HCT116 (cell line): ENCODE results near the gene NPDC1. TPM values are rescaled to one million over a fixed set of nuclear protein-coding genes. Genes with fewer than 3 reads are reported as not detected.

Experiments used
- ATAC-seq: fragments of 200-7000 bp; cut with Tn5 transposase; 2 replicates; pipeline ENCODE4 v1.9.1; 2020; ENCODE audit warnings: mild to moderate bottlenecking, moderate library complexity
- BruUV-seq: library from RNA; stranded (reverse); fragments of 400-500 nt; replicated peaks from 2 replicates; lab custom pipeline; 2021; lab: Mats Ljungman, UMichigan
- CTCF ChIA-PET: fragments of 300-600 bp; sonication (Branson Sonifier 250); formaldehyde crosslinking; loops from one replicate; lab custom pipeline; 2021; ENCODE audit warnings: antibody characterized with exemption; lab: Charles Lee
- POLR2A ChIA-PET: fragments of 300-600, 350-600 bp; sonication (Branson Sonifier 250); formaldehyde crosslinking; loops from one replicate; lab custom pipeline; 2021; ENCODE audit warnings: antibody characterized with exemption; lab: Charles Lee
- RAD21 ChIA-PET, 2 experiments: fragments of 300-600 bp; sonication (Branson Sonifier 250); formaldehyde crosslinking; loops; one replicate each; lab custom pipeline; 2023; ENCODE audit warnings: low total read pairs in 2 of 2; ENCODE audit not compliant: uncharacterized antibody in 2 of 2, unreplicated experiment in 2 of 2, low non-redundant PET in 1 of 2; lab: Charles Lee
- DNase-seq: peaks from one replicate; pipeline ENCODE4 v3.0.0-alpha.2; 2010; ENCODE audit warnings: low read depth, low spot score
- H2AFZ ChIP-seq: fragments of 200-600 bp; shearing (Covaris generic), sonication (generic); 2 replicates; pipeline ENCODE4 v1.6.1; 2017; ENCODE audit warnings: low read depth, mixed run types, mixed read lengths, antibody characterized with exemption, low read length; ENCODE audit not compliant: poor library complexity, severe bottlenecking
- H3K27ac ChIP-seq: 2 replicates; pipeline ENCODE4 v1.5.1; 2012; ENCODE audit warnings: low read depth, low read length
- H3K27me3 ChIP-seq: fragments of 200-600 bp; sonication (generic); 2 replicates; pipeline ENCODE4 v1.6.1; 2016; ENCODE audit warnings: mixed run types, low read length, mixed read lengths; ENCODE audit not compliant: insufficient read depth
- H3K36me3 ChIP-seq, 2 experiments: fragments of 200-500 bp in 1 of 2; fragments of 200-600 bp in 1 of 2; sonication (Bioruptor generic) in 1 of 2; sonication (generic) in 1 of 2; 2 replicates each; pipeline versions ENCODE4 v1.5.1 to v1.6.1; 2014 to 2016; ENCODE audit warnings: low read length in 2 of 2, inconsistent platforms in 1 of 2, mixed read lengths in 1 of 2, mixed run types in 1 of 2; ENCODE audit not compliant: insufficient read depth in 2 of 2, control insufficient read depth in 1 of 2
- H3K4me1 ChIP-seq, 2 experiments: fragments of 200-600 bp in 1 of 2; sonication (generic) in 1 of 2; 2 replicates each; pipeline versions ENCODE4 v1.5.1 to v1.6.1; 2012 to 2017; ENCODE audit warnings: low read length in 2 of 2, inconsistent platforms in 1 of 2, mild to moderate bottlenecking in 1 of 2, mixed read lengths in 1 of 2, mixed run types in 1 of 2, moderate library complexity in 1 of 2; ENCODE audit not compliant: insufficient read depth in 2 of 2, control insufficient read depth in 1 of 2
- H3K4me2 ChIP-seq: fragments of 200-600 bp; sonication (generic); 2 replicates; pipeline ENCODE4 v1.6.1; 2017; ENCODE audit warnings: mixed run types, low read length, mixed read lengths
- H3K4me3 ChIP-seq, 2 experiments: fragments of 200-600 bp in 1 of 2; sonication (generic) in 1 of 2; replicated peaks in 1 of 2; 2 replicates each; pipeline ENCODE4 v1.5.1; 2011 to 2016; ENCODE audit warnings: low read length in 2 of 2, control low read depth in 1 of 2, low read depth in 1 of 2, mild to moderate bottlenecking in 1 of 2, mixed read lengths in 1 of 2, mixed run types in 1 of 2
- H3K79me2 ChIP-seq: fragments of 200-600 bp; sonication (generic); 2 replicates; pipeline ENCODE4 v1.6.1; 2017; ENCODE audit warnings: mild to moderate bottlenecking, mixed run types, low read length, moderate library complexity, mixed read lengths; ENCODE audit not compliant: insufficient read depth
- H3K9ac ChIP-seq: fragments of 200-600 bp; sonication (generic); 2 replicates; pipeline ENCODE4 v1.6.1; 2016; ENCODE audit warnings: low read length, mixed read lengths
- H3K9me2 ChIP-seq: fragments of 200-600 bp; sonication (generic), shearing (Covaris generic); 2 replicates; pipeline ENCODE4 v1.6.1; 2017; ENCODE audit warnings: mixed run types, mild to moderate bottlenecking, moderate library complexity; ENCODE audit not compliant: insufficient read depth
- H3K9me3 ChIP-seq, 2 experiments: fragments of 200-500 bp in 1 of 2; fragments of 200-600 bp in 1 of 2; sonication (Bioruptor generic) in 1 of 2; sonication (generic) in 1 of 2; 2 replicates each; pipeline ENCODE4 v1.6.1; 2014 to 2017; ENCODE audit warnings: low read length in 2 of 2, mixed read lengths in 2 of 2, inconsistent platforms in 1 of 2, low read depth in 1 of 2, mild to moderate bottlenecking in 1 of 2, mixed run types in 1 of 2, moderate library complexity in 1 of 2; ENCODE audit not compliant: control insufficient read depth in 1 of 2, insufficient read depth in 1 of 2
- H4K20me1 ChIP-seq: fragments of 200-600 bp; sonication (generic), shearing (Covaris generic); 2 replicates; pipeline ENCODE4 v1.6.1; 2017; ENCODE audit warnings: mixed run types, mild to moderate bottlenecking, moderate library complexity; ENCODE audit not compliant: insufficient read depth
- CBX3 ChIP-seq: IDR thresholded peaks from 2 replicates; pipeline ENCODE4 v1.6.1; 2012; ENCODE audit warnings: low read depth
- CTCF ChIP-seq, 3 experiments: fragments of 200-600 bp in 1 of 3; sonication (generic) in 1 of 3; IDR thresholded peaks in 2 of 3; conservative IDR thresholded peaks in 1 of 3; 2 replicates each; pipeline ENCODE4 v1.5.1; 2012 to 2017; ENCODE audit warnings: low read depth in 2 of 3, low read length in 2 of 3, antibody characterized with exemption in 1 of 3, borderline replicate concordance in 1 of 3, control low read depth in 1 of 3, mild to moderate bottlenecking in 1 of 3, mixed read lengths in 1 of 3, mixed run types in 1 of 3, moderate library complexity in 1 of 3; ENCODE audit not compliant: insufficient read depth in 1 of 3
- ELF1 ChIP-seq: IDR thresholded peaks from 2 replicates; pipeline ENCODE4 v1.6.1; 2012; ENCODE audit warnings: low read depth, borderline replicate concordance
- POLR2AphosphoS5 ChIP-seq: IDR thresholded peaks from 2 replicates; pipeline ENCODE4 v1.6.1; 2011; ENCODE audit warnings: mild to moderate bottlenecking, low read depth, low read length, moderate library complexity
- REST ChIP-seq: IDR thresholded peaks from 2 replicates; pipeline ENCODE4 v1.6.1; 2012; ENCODE audit warnings: low read depth
- SRF ChIP-seq: IDR thresholded peaks from 2 replicates; pipeline ENCODE4 v1.6.1; 2012; ENCODE audit warnings: low read depth
- ZFX ChIP-seq: fragments of 450-650 bp; IDR thresholded peaks from 2 replicates; pipeline ENCODE4 v1.6.1; 2017
- ZNF274 ChIP-seq: fragments of 200-500 bp; sonication (Bioruptor generic); IDR thresholded peaks from 2 replicates; pipeline ENCODE4 v1.6.1; 2014; ENCODE audit warnings: mild to moderate bottlenecking, low read depth, low read length, inconsistent platforms
- intact Hi-C: fragments of 100-400 bp; cut with micrococcal nuclease; formaldehyde crosslinking; loops from 2 replicates; pipeline ENCODE4 v1.10.0; 2022
- total RNA-seq: library from RNA; stranded (reverse); gene quantifications from one replicate; pipeline ENCODE4 v1.2.1, GENCODE V29; 2021; ENCODE audit not compliant: unreplicated experiment

The NPDC1 gene
- total RNA-seq, 1 experiment from 2014 or later, result 98.8 TPM

DNA sequence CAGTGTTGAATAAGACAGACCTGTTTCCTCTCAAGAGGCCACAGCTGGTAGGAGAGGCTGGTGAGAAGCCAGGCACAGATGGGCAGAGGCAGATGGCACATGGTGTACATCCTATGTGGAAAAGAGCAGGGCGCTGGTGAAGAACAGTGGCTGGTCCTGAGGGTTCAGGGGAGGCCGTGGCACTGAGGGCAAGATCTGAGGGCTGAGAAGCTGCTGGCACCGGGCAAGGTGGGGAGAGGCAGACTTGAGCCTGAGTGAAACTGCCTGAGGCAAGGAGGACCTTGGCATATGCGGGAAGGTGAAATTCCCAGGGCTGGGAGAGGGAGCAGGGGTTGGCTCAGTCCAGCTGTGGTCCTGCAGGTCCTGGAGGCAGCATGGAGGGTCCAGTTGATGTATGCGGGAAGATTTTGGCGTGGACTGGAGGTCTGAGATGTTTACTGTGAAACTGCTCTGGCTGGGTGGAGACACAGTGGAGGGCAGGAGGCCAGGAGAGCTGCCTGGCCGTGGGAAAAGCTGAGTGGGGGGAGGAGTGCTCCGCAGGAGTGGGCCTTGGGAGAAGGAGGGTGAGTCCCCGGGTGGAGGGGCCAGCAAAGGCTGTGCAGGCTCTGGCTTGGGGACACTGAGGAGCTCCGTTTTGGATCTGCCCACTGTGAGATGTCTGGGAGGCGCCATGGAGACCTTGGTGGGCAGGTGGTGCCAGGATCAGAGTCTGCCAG lies 43.4 kb upstream of the NPDC1 start:
- no peak overlapping the region for H2AFZ ChIP-seq
- no peaks in the 10 kb centered on the region for H4K20me1 ChIP-seq
- H3K79me2 ChIP-seq, result peaks cover 16% of the 10 kb centered on the region; the same call in 1 of the 2 replicates
- no peak for TF ChIP-seq REST
- TF ChIP-seq CBX3, result no peak
- TF ChIP-seq CTCF (IDR thresholded peaks at IDR 0.05 in 2 of 3, conservative IDR thresholded peaks at IDR 0.05 in 1 of 3; ENCODE audit: borderline replicate concordance in 1 of 3, insufficient read depth in 1 of 3, low read depth in 2 of 3, low read length in 2 of 3), result no peak
- no peak for TF ChIP-seq ZFX
- no peak for TF ChIP-seq ZNF274
- no peak for TF ChIP-seq ELF1
- no peak for TF ChIP-seq SRF
- TF ChIP-seq POLR2AphosphoS5, result no peak
- POLR2A ChIA-PET, result no interaction called here
- H3K4me2 ChIP-seq, result no peak overlapping the region
- H3K9ac ChIP-seq, result no peak overlapping the region
- intact Hi-C loops, result no loop called here
- RAD21 ChIA-PET, result interaction anchor here in 1 of 2 experiments (0.7 kb wide), 1 partner anchor 289 kb away, joined by 3 read pairs; no protein-coding TSS in a partner anchor
- no TSS peak for BruUV-seq
- H3K9me2 ChIP-seq, result no peaks in the 10 kb centered on the region
- no peak overlapping the region for H3K27ac ChIP-seq
- H3K36me3 ChIP-seq, result peaks cover 4 to 6% of the 10 kb centered on the region in 2 experiments; a peak in 2 of 4 replicates
- no peak for DNase-seq
- H3K27me3 ChIP-seq, result no peaks in the 10 kb centered on the region
- H3K4me1 ChIP-seq, result peaks cover 19 to 30% of the 10 kb centered on the region in 2 experiments
- ATAC-seq, result no peak
- no peak overlapping the region for H3K4me3 ChIP-seq
- CTCF ChIA-PET, result no interaction called here
- no peaks in the 10 kb centered on the region for H3K9me3 ChIP-seq
